Endothelial cell of umbilical vein (primary cell): ENCODE data around the gene IL16. TPM values are rescaled to one million over a fixed set of nuclear protein-coding genes. Genes with fewer than 3 reads are reported as not detected.

Source experiments
- BruUV-seq: library from RNA; stranded (reverse); fragments of 400-500 nt; replicated peaks from 2 replicates; lab custom pipeline; 2021; lab: Mats Ljungman, UMichigan
- CTCF ChIA-PET: fragments of 300-600, 350-600 bp; sonication (Branson Sonifier 250); formaldehyde crosslinking; loops from one replicate; lab custom pipeline; 2021; ENCODE audit warnings: antibody characterized with exemption, inconsistent platforms; lab: Charles Lee
- POLR2A ChIA-PET: fragments of 300-600, 350-600 bp; sonication (Branson Sonifier 250); formaldehyde crosslinking; loops from one replicate; lab custom pipeline; 2021; ENCODE audit warnings: antibody characterized with exemption, inconsistent platforms; lab: Charles Lee
- DNase-seq: peaks from one replicate; pipeline ENCODE4 v3.0.0-alpha.2; 2011; ENCODE audit warnings: low read depth, low spot score
- FAIRE-seq: peaks from 2 replicates; lab custom pipeline; 2011; peaks lifted over from hg19 to GRCh38; lab: Jason Lieb, UNC
- H2AFZ ChIP-seq: 2 replicates; pipeline ENCODE4 v1.6.0; 2012; ENCODE audit warnings: low read depth, low read length, control low read depth, inconsistent platforms
- H3K27ac ChIP-seq: 2 replicates; pipeline ENCODE4 v1.5.1; 2011; ENCODE audit warnings: low read depth, mild to moderate bottlenecking, control low read depth, low read length, moderate library complexity; ENCODE audit not compliant: insufficient read depth
- H3K27me3 ChIP-seq, 2 experiments: 2 replicates each; pipeline versions ENCODE4 v1.6.0 to v1.6.1; 2011; ENCODE audit warnings: low read length in 2 of 2, mixed read lengths in 1 of 2; ENCODE audit not compliant: control insufficient read depth in 2 of 2, insufficient read depth in 2 of 2
- H3K36me3 ChIP-seq, 2 experiments: 2 replicates in 1 of 2; 3 replicates in 1 of 2; pipeline ENCODE4 v1.5.1; 2011; ENCODE audit warnings: low read length in 2 of 2, mild to moderate bottlenecking in 1 of 2, moderate library complexity in 1 of 2; ENCODE audit not compliant: control insufficient read depth in 2 of 2, insufficient read depth in 2 of 2; ENCODE audit errors: extremely low read depth in 1 of 2
- H3K4me1 ChIP-seq: 3 replicates; pipeline ENCODE4 v1.5.1; 2011; ENCODE audit warnings: mild to moderate bottlenecking, low read length; ENCODE audit not compliant: control insufficient read depth, insufficient read depth; ENCODE audit errors: extremely low read depth
- H3K4me2 ChIP-seq: 2 replicates; pipeline ENCODE4 v1.6.1; 2011; ENCODE audit warnings: low read length, control low read depth, mixed read lengths; ENCODE audit not compliant: insufficient read depth
- H3K4me3 ChIP-seq, 3 experiments: fragments of 200-600 bp in 1 of 3; sonication (generic), shearing (Covaris generic) in 1 of 3; replicated peaks in 1 of 3; 2 replicates each; pipeline ENCODE4 v1.5.1; 2011 to 2016; ENCODE audit warnings: control low read depth in 3 of 3, low read length in 3 of 3, mild to moderate bottlenecking in 2 of 3, inconsistent platforms in 1 of 3, low read depth in 1 of 3, moderate library complexity in 1 of 3; ENCODE audit not compliant: insufficient read depth in 1 of 3
- H3K79me2 ChIP-seq: 2 replicates; pipeline ENCODE4 v1.6.0; 2012; ENCODE audit warnings: low read length, inconsistent platforms; ENCODE audit not compliant: control insufficient read depth, insufficient read depth
- H3K9ac ChIP-seq: replicated peaks from 2 replicates; pipeline ENCODE3; 2011; ENCODE audit warnings: low read length, control low read depth; ENCODE audit not compliant: insufficient read depth; ENCODE audit errors: extremely low read depth
- H3K9me1 ChIP-seq: replicated peaks from 3 replicates; pipeline ENCODE4 v1.6.0; 2011; ENCODE audit warnings: mild to moderate bottlenecking, low read length; ENCODE audit not compliant: control insufficient read depth, insufficient read depth; ENCODE audit errors: extremely low read depth
- H3K9me3 ChIP-seq: replicated peaks from 2 replicates; pipeline ENCODE4 v1.5.1; 2012; ENCODE audit warnings: low read length, inconsistent platforms; ENCODE audit not compliant: control insufficient read depth, insufficient read depth
- H4K20me1 ChIP-seq: replicated peaks from 2 replicates; pipeline ENCODE3; 2011; ENCODE audit warnings: mild to moderate bottlenecking, low read length; ENCODE audit not compliant: control insufficient read depth, insufficient read depth; ENCODE audit errors: extremely low read depth
- CTCF ChIP-seq, 2 donors: IDR thresholded peaks; 1 replicate in 1 of 2; 2 replicates in 1 of 2; pipeline ENCODE4 v1.5.1; 2011; ENCODE audit warnings: low read length in 2 of 2, mild to moderate bottlenecking in 2 of 2, moderate library complexity in 2 of 2, control low read depth in 1 of 2, inconsistent platforms in 1 of 2, low read depth in 1 of 2; ENCODE audit not compliant: insufficient read depth in 1 of 2; ENCODE audit errors: extremely low read depth in 1 of 2
- EZH2 ChIP-seq: IDR thresholded peaks from 2 replicates; pipeline ENCODE4 v1.6.1; 2012; ENCODE audit warnings: borderline replicate concordance, low read depth, mild to moderate bottlenecking, moderate library complexity, low read length, inconsistent platforms; ENCODE audit not compliant: severe bottlenecking
- FOS ChIP-seq: IDR thresholded peaks from 2 replicates; pipeline ENCODE4 v1.6.1; 2011; ENCODE audit warnings: mild to moderate bottlenecking, low read length, moderate library complexity, borderline replicate concordance; ENCODE audit not compliant: insufficient read depth
- GATA2 ChIP-seq: IDR thresholded peaks from 2 replicates; pipeline ENCODE4 v1.7.0; 2011; ENCODE audit warnings: low read depth, mild to moderate bottlenecking, moderate library complexity, mixed read lengths, low read length; ENCODE audit not compliant: insufficient read length, insufficient read depth
- JUN ChIP-seq: IDR thresholded peaks from 2 replicates; pipeline ENCODE4 v1.6.1; 2011; ENCODE audit warnings: borderline replicate concordance, low read depth; ENCODE audit not compliant: insufficient read length, insufficient read depth
- MAX ChIP-seq: IDR thresholded peaks from 2 replicates; pipeline ENCODE4 v1.6.1; 2011; ENCODE audit not compliant: insufficient read depth, insufficient read length
- MYC ChIP-seq: IDR thresholded peaks from one replicate; pipeline ENCODE4 v1.6.1; 2011; ENCODE audit warnings: mild to moderate bottlenecking, low read depth, low read length
- POLR2A ChIP-seq: IDR thresholded peaks from 2 replicates; pipeline ENCODE4 v1.6.1; 2012; ENCODE audit warnings: low read depth, mild to moderate bottlenecking, control low read depth, low read length
- POLR2AphosphoS5 ChIP-seq: IDR thresholded peaks from 2 replicates; pipeline ENCODE4 v1.6.1; 2012; ENCODE audit warnings: low read depth, mild to moderate bottlenecking, control low read depth, low read length, moderate library complexity; ENCODE audit not compliant: insufficient read depth
- dilution Hi-C: fragments of 300-500 bp; cut with MboI; formaldehyde crosslinking; loops from one replicate; pipeline ENCODE4 v1.15.0; 2019; ENCODE audit warnings: low sequenced_read_pairs; ENCODE audit not compliant: extremely low pct_ligation_motif_present
- intact Hi-C: fragments of 100-400 bp; cut with micrococcal nuclease; formaldehyde crosslinking; loops from one replicate; pipeline ENCODE4 v1.10.0; 2022
- polyA plus RNA-seq, 4 experiments: library from polyadenylated mRNA; depleted of rRNA in 3 of 4; stranded (reverse) in 3 of 4; unstranded in 1 of 4; fragments of >200 nt; gene quantifications; 2 replicates each; pipeline versions ENCODE4 v1.2.1 to v1.2.3, GENCODE V29; 2011 to 2012; ENCODE audit warnings: missing spikeins in 1 of 4
- total RNA-seq: library from RNA; stranded (reverse); gene quantifications from 2 replicates; pipeline ENCODE4 v1.2.3, GENCODE V29; 2021

IL16 gene
- total and polyA plus RNA-seq, 2 donors (not counting 3 experiments of a cell fraction or from before 2014, with no cell fraction given), result 0.29 to 2.1 TPM

GRCh38 chr15:81329446-81329845 is 132.8 kb downstream of the IL16 start:
- H3K79me2 ChIP-seq, result no peaks in the 10 kb centered on the region
- H3K27me3 ChIP-seq, result peaks cover 0 to 6% of the 10 kb centered on the region in 2 experiments
- FAIRE-seq, result no peak
- CTCF ChIA-PET, result interaction anchor here (0.9 kb wide), 1 partner anchor 63 kb away, joined by 3 read pairs; no protein-coding TSS in a partner anchor
- H3K4me3 ChIP-seq, result no peak overlapping the region
- POLR2A ChIA-PET, result no interaction called here
- H2AFZ ChIP-seq, result no peak overlapping the region
- no peak overlapping the region for H3K4me2 ChIP-seq
- H3K36me3 ChIP-seq, result no peaks in the 10 kb centered on the region
- no TSS peak for BruUV-seq
- no peak overlapping the region for H3K27ac ChIP-seq
- no peaks in the 10 kb centered on the region for H4K20me1 ChIP-seq
- H3K9me3 ChIP-seq, result no peaks in the 10 kb centered on the region
- intact Hi-C loops (no loop called here), dilution Hi-C loops (no loop called here)
- TF ChIP-seq GATA2, result no peak
- no peak for TF ChIP-seq MAX
- no peak for TF ChIP-seq FOS
- DNase-seq, result no peak
- H3K9me1 ChIP-seq, result no peaks in the 10 kb centered on the region
- peaks cover 2% of the 10 kb centered on the region for H3K4me1 ChIP-seq
- no peak overlapping the region for H3K9ac ChIP-seq

GRCh38 chr15:81330366-81331090 is 133.8 kb downstream of the IL16 start:
- no peaks in the 10 kb centered on the region for H3K9me1 ChIP-seq
- CTCF ChIA-PET, result no interaction called here
- H3K9me3 ChIP-seq, result no peaks in the 10 kb centered on the region
- no TSS peak for BruUV-seq
- no peaks in the 10 kb centered on the region for H4K20me1 ChIP-seq
- no peak overlapping the region for H3K4me3 ChIP-seq
- H3K4me1 ChIP-seq, result no peaks in the 10 kb centered on the region
- H3K27ac ChIP-seq, result no peak overlapping the region
- H3K27me3 ChIP-seq, result peaks cover 0 to 6% of the 10 kb centered on the region in 2 experiments
- H3K9ac ChIP-seq, result no peak overlapping the region
- no peak overlapping the region for H3K4me2 ChIP-seq
- intact Hi-C loops, result no loop called here
- POLR2A ChIA-PET, result no interaction called here
- no peak overlapping the region for H2AFZ ChIP-seq
- TF ChIP-seq MAX (no peak), GATA2 (no peak), EZH2 (no peak), FOS (no peak), JUN (no peak), POLR2AphosphoS5 (no peak), MYC (no peak), CTCF (IDR thresholded peaks at IDR 0.05; ENCODE audit: extremely low read depth in 1 of 2, insufficient read depth in 1 of 2, low read depth in 1 of 2, low read length in 2 of 2) (no peak), POLR2A (no peak)
- dilution Hi-C loops, result no loop called here
- DNase-seq (no peak), FAIRE-seq (no peak)
- no peaks in the 10 kb centered on the region for H3K36me3 ChIP-seq
- no peaks in the 10 kb centered on the region for H3K79me2 ChIP-seq
